LNCaP clone FGC (cell line): ENCODE results near the gene MTFMT.
A peak's percentile ranks its signal among the peaks of the same experiment; 100 is the strongest.
"Not testable (repeated sequence)": the region's sequence is repeated elsewhere in the genome, so short reads cannot be mapped to it uniquely, and the experiment has no call there.

Source experiments
- DNase-seq: peaks from one replicate; pipeline ENCODE4 v3.0.0-alpha.2; 2011; ENCODE audit warnings: low read depth
- H3K4me3 ChIP-seq: 2 replicates; pipeline ENCODE4 v1.5.1; 2011; ENCODE audit warnings: mild to moderate bottlenecking, low read depth, low read length, control low read depth
- CTCF ChIP-seq: IDR thresholded peaks from 2 replicates; pipeline ENCODE4 v1.5.1; 2012; ENCODE audit warnings: mild to moderate bottlenecking; ENCODE audit not compliant: control insufficient read depth, insufficient read depth; ENCODE audit errors: extremely low read depth

MTFMT gene

GRCh38 chr15:65028338-65028737 lies 1.1 kb downstream of the MTFMT start:
- H3K4me3 ChIP-seq, result peak overlapping the region; percentile 88
- TF ChIP-seq CTCF, result no peak
- DNase-seq, result no peak

- DNase-seq, result no peak
- TF ChIP-seq CTCF, result no peak
- H3K4me3 ChIP-seq, result no peak overlapping the region
Measured at GRCh38 chr15:65027593-65027992, 1.8 kb downstream of the MTFMT start.

GRCh38 chr15:65026756-65027155 lies 2.7 kb downstream of the MTFMT start:
- no peak for TF ChIP-seq CTCF
- DNase-seq, result no peak
- no peak overlapping the region for H3K4me3 ChIP-seq

- peak; percentile 59 for DNase-seq
- TF ChIP-seq CTCF, result no peak
- no peak overlapping the region for H3K4me3 ChIP-seq
Measured at GRCh38 chr15:65021488-65021887, 8.0 kb downstream of the MTFMT start.

- no peak for DNase-seq
- no peak for TF ChIP-seq CTCF
Measured at GRCh38 chr15:65020419-65020818, 9.0 kb downstream of the MTFMT start.

GRCh38 chr15:65011198-65011597 lies 18.2 kb downstream of the MTFMT start:
- not testable (repeated sequence) for DNase-seq, H3K4me3 ChIP-seq

More at GRCh38 chr15:65020419-65020818, 9.0 kb downstream of the MTFMT start:
- H3K4me3 ChIP-seq, result no peak overlapping the region

GRCh38 chr15:65008983-65009382 lies 20.5 kb downstream of the MTFMT start:
- no peak for TF ChIP-seq CTCF
- no peak for DNase-seq
- no peak overlapping the region for H3K4me3 ChIP-seq
